Activated naive CD4-positive, alpha-beta T cell treated with anti-CD3 and anti-CD28 coated beads, Interleukin-2, amount 50 U/mL, for 24 hours (primary cell): ENCODE results near the gene SPOCK1.
"Not testable (repeated sequence)": the region's sequence is repeated elsewhere in the genome, so short reads cannot be mapped to it uniquely, and the experiment has no call there.

Experiments
- H3K27ac Mint-ChIP-seq: one replicate; pipeline ENCODE4 v1.8.0; 2021; ENCODE audit warnings: mild to moderate bottlenecking, mixed read lengths
- H3K27me3 Mint-ChIP-seq: one replicate; pipeline ENCODE4 v1.8.0; 2021; ENCODE audit warnings: mixed read lengths
- H3K36me3 Mint-ChIP-seq: one replicate; pipeline ENCODE4 v1.8.0; 2021; ENCODE audit warnings: mixed read lengths
- H3K4me1 Mint-ChIP-seq: one replicate; pipeline ENCODE4 v1.8.0; 2021; ENCODE audit warnings: mixed read lengths
- H3K4me3 Mint-ChIP-seq: one replicate; pipeline ENCODE4 v1.8.0; 2021; ENCODE audit warnings: mild to moderate bottlenecking, mixed read lengths
- H3K9me3 Mint-ChIP-seq: one replicate; pipeline ENCODE4 v1.8.0; 2021; ENCODE audit warnings: mixed read lengths

SPOCK1 gene

DNA sequence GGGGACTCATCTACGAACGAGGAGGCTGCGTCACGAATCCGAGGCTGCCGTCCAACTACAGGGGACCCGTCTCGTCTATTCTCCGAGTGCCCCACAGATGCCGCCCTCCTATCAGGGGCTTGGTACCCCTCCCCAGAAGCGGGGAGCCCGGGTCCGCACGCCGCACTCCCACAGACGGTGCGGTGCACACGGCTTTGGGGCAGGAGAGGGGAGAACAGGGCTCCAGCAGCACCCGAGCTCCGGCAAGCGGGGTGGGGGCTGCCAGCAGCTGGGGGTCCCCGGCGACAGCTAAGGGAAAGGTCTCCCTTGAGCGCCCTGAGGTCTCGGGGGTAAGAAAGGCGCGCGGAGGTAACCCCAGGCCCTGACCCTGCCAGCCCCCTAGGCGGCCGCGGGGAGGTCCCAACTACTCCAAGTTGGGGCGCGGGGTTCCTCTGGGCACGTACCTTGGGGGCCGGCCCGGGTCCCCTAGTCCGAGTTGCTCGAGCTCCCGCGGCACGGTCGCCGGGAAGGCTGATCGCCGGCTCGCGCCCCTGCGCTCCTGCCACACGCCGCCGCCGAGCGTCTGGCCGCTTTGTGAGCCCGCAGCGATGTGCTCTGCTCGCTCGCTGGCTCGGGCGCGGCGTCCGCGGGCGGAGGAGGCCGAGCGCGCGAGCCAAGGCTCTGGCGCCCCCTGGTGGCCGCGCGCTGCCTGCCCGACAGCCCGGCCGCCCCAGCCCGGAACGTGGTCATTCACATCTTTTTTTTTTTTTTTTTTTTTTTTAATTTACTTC is at the start of gene SPOCK1:
Gene SPOCK1 (minus strand): TSS at position 591 of the 770 bp plus-strand sequence.
- H3K27me3 Mint-ChIP-seq, result peaks cover 18% of the 10 kb centered on the region
- H3K9me3 Mint-ChIP-seq, result no peaks in the 10 kb centered on the region
- H3K4me1 Mint-ChIP-seq, result no peaks in the 10 kb centered on the region
- H3K4me3 Mint-ChIP-seq, result no peak within 1 kb of the TSS
- H3K27ac Mint-ChIP-seq, result no peak within 1 kb of the TSS
- H3K36me3 Mint-ChIP-seq, result no peaks in the 10 kb centered on the region

- H3K27me3 Mint-ChIP-seq, result peaks cover 18% of the 10 kb centered on the region
- H3K9me3 Mint-ChIP-seq, result peaks cover 15% of the 10 kb centered on the region
- no peaks in the 10 kb centered on the region for H3K4me1 Mint-ChIP-seq
These were observed 46.8 kb upstream of the SPOCK1 start for GRCh38 chr5:137545956-137546355.

DNA sequence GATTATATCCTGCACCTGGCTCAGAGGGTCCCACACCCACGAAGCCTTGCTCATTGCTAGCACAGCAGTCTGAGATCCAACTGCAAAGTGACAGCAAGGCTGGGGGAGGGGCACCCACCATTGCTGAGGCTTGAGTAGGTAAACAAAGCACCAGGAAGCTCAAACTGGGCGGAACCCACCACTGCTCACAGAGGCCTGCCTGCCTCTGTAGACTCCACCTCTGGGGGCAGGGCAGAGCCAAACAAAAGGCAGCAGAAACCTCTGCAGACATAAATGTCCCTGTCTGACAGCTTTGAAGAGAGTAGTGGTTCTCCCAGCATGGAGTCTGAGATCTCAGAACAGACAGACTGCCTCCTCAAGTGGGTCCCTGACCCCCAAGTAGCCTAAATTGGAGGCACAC is 36.3 kb upstream of the SPOCK1 start:
- not testable (repeated sequence) for H3K27ac Mint-ChIP-seq, H3K4me3 Mint-ChIP-seq, H3K4me1 Mint-ChIP-seq, H3K9me3 Mint-ChIP-seq, H3K36me3 Mint-ChIP-seq, H3K27me3 Mint-ChIP-seq

More at GRCh38 chr5:137545956-137546355, 46.8 kb upstream of the SPOCK1 start:
- no peak overlapping the region for H3K4me3 Mint-ChIP-seq
- H3K27ac Mint-ChIP-seq, result no peak overlapping the region
- H3K36me3 Mint-ChIP-seq, result peaks cover 4% of the 10 kb centered on the region

DNA sequence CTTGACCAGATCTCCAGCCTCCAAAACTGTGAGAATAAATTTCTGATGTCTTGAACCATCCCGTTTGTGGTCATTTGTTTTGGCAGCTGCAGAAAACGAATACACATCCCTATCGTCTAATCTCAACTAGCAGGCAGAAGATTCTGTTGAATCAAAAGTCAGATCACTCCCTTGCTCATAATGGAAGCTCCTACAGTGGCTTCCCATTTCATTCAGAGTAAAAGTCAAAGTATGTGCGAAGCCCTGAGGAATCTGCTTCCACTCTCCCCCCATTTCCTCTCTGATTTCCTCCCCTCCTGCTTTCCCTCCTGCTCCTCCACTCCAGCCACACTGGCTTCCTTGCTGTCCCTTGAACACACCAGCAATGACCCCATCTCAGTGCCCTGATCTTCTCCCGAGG is 34.8 kb upstream of the SPOCK1 start:
- Mint-ChIP-seq H3K27me3 (peaks cover 6% of the 10 kb centered on the region), H3K4me1 (no peaks in the 10 kb centered on the region), H3K4me3 (no peak overlapping the region), H3K9me3 (no peaks in the 10 kb centered on the region), H3K36me3 (peaks cover 3% of the 10 kb centered on the region), H3K27ac (no peak overlapping the region)

- Mint-ChIP-seq H3K36me3 (peaks cover 2% of the 10 kb centered on the region), H3K9me3 (no peaks in the 10 kb centered on the region), H3K4me3 (no peak overlapping the region), H3K27ac (no peak overlapping the region), H3K27me3 (peaks cover 6% of the 10 kb centered on the region), H3K4me1 (no peaks in the 10 kb centered on the region)
These were observed 32.1 kb upstream of the SPOCK1 start for GRCh38 chr5:137531266-137531665.

DNA sequence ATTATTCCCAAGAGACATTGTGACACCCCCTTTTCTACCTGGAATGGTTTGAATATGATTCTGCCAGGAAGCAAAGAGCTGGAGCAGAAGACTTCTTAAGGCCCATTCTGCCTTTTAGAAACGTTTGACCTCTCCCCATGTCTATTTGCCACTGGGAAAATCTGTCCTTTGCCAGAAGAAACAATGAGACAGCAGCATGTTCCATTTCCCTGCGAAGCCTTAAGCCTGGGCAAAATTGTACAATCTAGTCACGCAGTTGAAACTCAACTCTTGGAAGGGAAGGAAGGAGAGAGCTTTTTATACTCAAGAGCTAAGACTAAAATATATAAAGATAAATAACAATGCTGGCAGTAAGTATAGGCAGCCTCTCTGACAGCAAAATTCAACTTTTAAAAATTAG is 22.1 kb upstream of the SPOCK1 start:
- Mint-ChIP-seq H3K4me3 (no peak overlapping the region), H3K36me3 (no peaks in the 10 kb centered on the region), H3K27me3 (peaks cover 19% of the 10 kb centered on the region), H3K4me1 (no peaks in the 10 kb centered on the region), H3K9me3 (no peaks in the 10 kb centered on the region), H3K27ac (no peak overlapping the region)

GRCh38 chr5:137516961-137517360 is 17.8 kb upstream of the SPOCK1 start:
- Mint-ChIP-seq H3K27ac (no peak overlapping the region), H3K9me3 (no peaks in the 10 kb centered on the region), H3K27me3 (peaks cover 20% of the 10 kb centered on the region), H3K4me3 (no peak overlapping the region), H3K4me1 (no peaks in the 10 kb centered on the region), H3K36me3 (no peaks in the 10 kb centered on the region)

- Mint-ChIP-seq H3K27me3 (peaks cover 23% of the 10 kb centered on the region), H3K27ac (no peak overlapping the region), H3K36me3 (no peaks in the 10 kb centered on the region), H3K4me3 (no peak overlapping the region), H3K9me3 (no peaks in the 10 kb centered on the region), H3K4me1 (no peaks in the 10 kb centered on the region)
These were observed 17.2 kb upstream of the SPOCK1 start for GRCh38 chr5:137516251-137516797.

- Mint-ChIP-seq H3K4me3 (no peak overlapping the region), H3K4me1 (no peaks in the 10 kb centered on the region), H3K27me3 (peaks cover 17% of the 10 kb centered on the region), H3K9me3 (no peaks in the 10 kb centered on the region), H3K27ac (no peak overlapping the region), H3K36me3 (no peaks in the 10 kb centered on the region)
These were observed 16.1 kb upstream of the SPOCK1 start for GRCh38 chr5:137515238-137515637.

- Mint-ChIP-seq H3K27ac (no peak overlapping the region), H3K4me1 (no peaks in the 10 kb centered on the region), H3K36me3 (no peaks in the 10 kb centered on the region), H3K27me3 (peaks cover 12% of the 10 kb centered on the region), H3K4me3 (no peak overlapping the region), H3K9me3 (no peaks in the 10 kb centered on the region)
These were observed 11.5 kb upstream of the SPOCK1 start for GRCh38 chr5:137510671-137511070.

- Mint-ChIP-seq H3K27me3 (peaks cover 5% of the 10 kb centered on the region), H3K4me3 (no peak overlapping the region), H3K36me3 (no peaks in the 10 kb centered on the region), H3K27ac (no peak overlapping the region), H3K4me1 (no peaks in the 10 kb centered on the region), H3K9me3 (no peaks in the 10 kb centered on the region)
These were observed 8.0 kb upstream of the SPOCK1 start for GRCh38 chr5:137507150-137507549.

GRCh38 chr5:137506296-137506695 is 7.2 kb upstream of the SPOCK1 start:
- Mint-ChIP-seq H3K36me3 (no peaks in the 10 kb centered on the region), H3K27ac (no peak overlapping the region), H3K27me3 (peaks cover 2% of the 10 kb centered on the region), H3K4me3 (no peak overlapping the region), H3K4me1 (no peaks in the 10 kb centered on the region), H3K9me3 (no peaks in the 10 kb centered on the region)

GRCh38 chr5:137504916-137505315 is 5.8 kb upstream of the SPOCK1 start:
- H3K27ac Mint-ChIP-seq, result no peak overlapping the region
- no peaks in the 10 kb centered on the region for H3K36me3 Mint-ChIP-seq
- H3K27me3 Mint-ChIP-seq, result peaks cover 2% of the 10 kb centered on the region
- H3K4me3 Mint-ChIP-seq, result no peak overlapping the region
- no peaks in the 10 kb centered on the region for H3K9me3 Mint-ChIP-seq
- no peaks in the 10 kb centered on the region for H3K4me1 Mint-ChIP-seq

- Mint-ChIP-seq H3K36me3 (no peaks in the 10 kb centered on the region), H3K27me3 (peaks cover 2% of the 10 kb centered on the region), H3K4me1 (no peaks in the 10 kb centered on the region), H3K27ac (no peak overlapping the region), H3K9me3 (no peaks in the 10 kb centered on the region), H3K4me3 (no peak overlapping the region)
These were observed 4.3 kb upstream of the SPOCK1 start for GRCh38 chr5:137503456-137503855.

DNA sequence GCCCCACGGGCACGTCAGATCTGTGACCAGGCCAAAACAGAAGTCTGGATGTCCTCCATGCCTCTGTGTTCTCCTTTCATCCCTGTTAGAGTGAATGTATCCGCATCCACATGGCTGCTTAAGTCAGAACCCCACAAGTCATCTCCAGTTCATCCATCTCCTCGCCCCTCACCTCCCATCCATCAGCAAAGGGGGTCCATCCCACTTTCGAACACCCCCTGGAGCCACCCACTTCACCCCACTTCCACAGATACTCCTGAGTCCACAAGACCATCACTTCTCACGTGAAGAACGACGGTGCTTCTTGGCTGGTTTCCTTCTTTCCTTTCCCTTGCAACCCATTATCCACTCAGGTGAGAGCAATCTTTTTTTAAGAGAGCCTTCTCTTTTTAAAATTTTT is 3.5 kb upstream of the SPOCK1 start:
- H3K4me1 Mint-ChIP-seq, result no peaks in the 10 kb centered on the region
- no peaks in the 10 kb centered on the region for H3K36me3 Mint-ChIP-seq
- H3K4me3 Mint-ChIP-seq, result no peak overlapping the region
- H3K27ac Mint-ChIP-seq, result no peak overlapping the region
- H3K27me3 Mint-ChIP-seq, result peaks cover 6% of the 10 kb centered on the region
- H3K9me3 Mint-ChIP-seq, result no peaks in the 10 kb centered on the region

DNA sequence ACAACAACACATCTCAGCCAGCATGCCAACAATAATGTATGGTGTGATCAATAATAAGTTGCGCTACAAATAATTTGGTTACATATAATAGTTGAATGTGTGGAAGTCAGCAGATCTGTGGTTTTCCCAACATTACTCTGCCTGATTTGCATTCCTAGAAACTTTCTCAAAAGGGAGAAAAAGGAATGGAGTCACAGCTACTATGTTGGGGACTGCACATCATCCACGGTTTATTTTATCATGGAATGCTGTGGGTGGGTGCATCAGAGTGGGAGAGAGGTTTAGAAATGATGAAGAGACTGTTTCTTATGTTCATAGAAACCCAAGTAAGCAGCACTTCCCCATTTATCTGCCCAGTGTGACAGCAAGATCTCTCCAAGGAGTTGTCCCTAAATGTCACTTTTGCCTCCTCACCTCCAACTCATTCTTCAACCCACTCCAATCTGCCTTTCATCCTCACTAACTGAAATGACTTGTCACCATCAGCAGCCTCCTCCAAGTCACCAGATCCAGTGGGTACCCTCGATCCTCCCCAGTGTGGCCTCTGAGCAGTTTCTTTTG is 2.8 kb upstream of the SPOCK1 start:
- H3K27ac Mint-ChIP-seq, result no peak overlapping the region

More for the DNA sequence above, 2.8 kb upstream of the SPOCK1 start:
- Mint-ChIP-seq H3K36me3 (no peaks in the 10 kb centered on the region), H3K4me3 (no peak overlapping the region), H3K27me3 (peaks cover 9% of the 10 kb centered on the region), H3K4me1 (no peaks in the 10 kb centered on the region), H3K9me3 (no peaks in the 10 kb centered on the region)
